Suppressor macrophage treated with lipopolysaccharide for 4 hours (primary cell): ENCODE results near the gene NAP1L3.

ENCODE experiments used
- DNase-seq: peaks from one replicate; pipeline ENCODE4 v3.0.0-alpha.2; 2020

NAP1L3 gene

GRCh38 chrX:93673056-93673868 lies at the start of gene NAP1L3:
NAP1L3 (minus strand) TSS chrX:93673578; CDS start chrX:93673304, 274 bp downstream.
- peak; percentile 16 for DNase-seq

GRCh38 chrX:93711076-93711475 lies 37.7 kb upstream of the NAP1L3 start:
- DNase-seq: no peak

GRCh38 chrX:93703701-93704100 lies 30.3 kb upstream of the NAP1L3 start:
- DNase-seq: no peak

GRCh38 chrX:93695981-93696380 lies 22.6 kb upstream of the NAP1L3 start:
- no peak for DNase-seq

- no peak for DNase-seq
These were observed 492 bp upstream of the NAP1L3 start, which contains the start of gene FAM133A for GRCh38 chrX:93673869-93674271. FAM133A (plus strand) TSS chrX:93674206; CDS start chrX:93709420, 35,214 bp downstream.

- DNase-seq: no peak
These were observed 12.8 kb downstream of the NAP1L3 start for GRCh38 chrX:93660575-93660974.

- DNase-seq: no peak
These were observed 24.0 kb downstream of the NAP1L3 start for GRCh38 chrX:93649381-93649780.

GRCh38 chrX:93637591-93637990 lies 35.8 kb downstream of the NAP1L3 start:
- no peak for DNase-seq
